HG02840 (cell line): ENCODE measurements around the gene NPAS2.

Experiments
- ATAC-seq: cut with Tn5 transposase; IDR thresholded peaks from one replicate; pipeline ENCODE4 v1.9.1; 2021; ENCODE audit warnings: mild to moderate bottlenecking, moderate library complexity, moderate number of reproducible peaks; ENCODE audit not compliant: unreplicated experiment, low FRiP score

NPAS2 gene

GRCh38 chr2:100793982-100794381, 26.0 kb upstream of the NPAS2 start:
- no peak for ATAC-seq

- no peak for ATAC-seq
These were observed 23.3 kb upstream of the NPAS2 start for GRCh38 chr2:100796499-100797100.

- ATAC-seq = no peak
These were observed 20.3 kb upstream of the NPAS2 start for GRCh38 chr2:100799686-100800085.

- no peak for ATAC-seq
These were observed 19.0 kb upstream of the NPAS2 start for GRCh38 chr2:100800915-100801314.

- no peak for ATAC-seq
These were observed 18.5 kb upstream of the NPAS2 start for GRCh38 chr2:100801402-100801801.

- ATAC-seq = no peak
These were observed 17.9 kb upstream of the NPAS2 start for GRCh38 chr2:100802066-100802465.

- no peak for ATAC-seq
These were observed 16.6 kb upstream of the NPAS2 start for GRCh38 chr2:100803334-100803733.

- no peak for ATAC-seq
These were observed 13.4 kb upstream of the NPAS2 start for GRCh38 chr2:100806550-100806949.

GRCh38 chr2:100807707-100808106, 12.2 kb upstream of the NPAS2 start:
- ATAC-seq = no peak

- ATAC-seq = no peak
These were observed 11.4 kb upstream of the NPAS2 start for GRCh38 chr2:100808582-100808981.

- ATAC-seq = no peak
These were observed 10.4 kb upstream of the NPAS2 start for GRCh38 chr2:100809506-100809905.

- ATAC-seq = no peak
These were observed 9.3 kb upstream of the NPAS2 start for GRCh38 chr2:100810603-100811145.

GRCh38 chr2:100812116-100812515, 7.8 kb upstream of the NPAS2 start:
- ATAC-seq = no peak

- no peak for ATAC-seq
These were observed 7.4 kb upstream of the NPAS2 start for GRCh38 chr2:100812573-100812972.

GRCh38 chr2:100813527-100813926, 6.4 kb upstream of the NPAS2 start:
- no peak for ATAC-seq

- ATAC-seq = no peak
These were observed 5.9 kb upstream of the NPAS2 start for GRCh38 chr2:100814043-100814442.

- no peak for ATAC-seq
These were observed 5.5 kb upstream of the NPAS2 start for GRCh38 chr2:100814453-100814852.

- ATAC-seq = no peak
These were observed 2.5 kb upstream of the NPAS2 start for GRCh38 chr2:100817388-100817985.

GRCh38 chr2:100818003-100818605, 1.8 kb upstream of the NPAS2 start:
- no peak for ATAC-seq

GRCh38 chr2:100818606-100819369, 1.2 kb upstream of the NPAS2 start:
- no peak for ATAC-seq

- ATAC-seq = no peak
These were observed 259 bp downstream of the NPAS2 start for GRCh38 chr2:100820273-100820522.
